Measurements from ENCODE around the gene TMC1. TPM values are rescaled to one million over a fixed set of nuclear protein-coding genes. Genes with fewer than 3 reads are reported as not detected.

Gene TMC1
- polyA plus RNA-seq, 3 donors, result 0.16 to 0.55 (median 0.40) TPM

GRCh38 chr9:72718503-72718902 is 197.1 kb downstream of the TMC1 start:
- WGBS (ENCODE audit: insufficient coverage), result 91% methylated on average over 3 of the region's 3 CpGs
- H4K20me1 ChIP-seq (ENCODE audit: insufficient read depth, low read length), result no peaks in the 10 kb centered on the region

DNA sequence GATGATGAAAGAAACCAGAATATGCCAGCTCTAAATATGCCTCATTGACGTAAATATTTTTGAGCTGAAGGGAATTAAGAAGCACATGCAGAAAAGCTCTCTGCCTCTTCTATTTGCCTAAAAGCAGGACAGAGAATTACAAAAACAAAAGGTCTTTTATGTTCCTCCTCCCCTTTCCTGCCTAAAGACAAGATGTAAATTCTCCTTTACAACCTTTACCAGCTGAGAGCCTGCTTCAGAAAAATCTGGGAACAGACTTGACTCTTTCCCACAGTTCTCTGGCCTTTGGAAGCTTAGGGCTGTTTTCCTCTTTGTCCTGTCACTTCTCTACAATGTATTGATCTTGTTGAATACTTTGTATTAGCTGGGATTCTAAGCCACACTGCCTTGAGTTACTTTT is 199.7 kb downstream of the TMC1 start:
- 100% methylated on average over 1 of the region's 1 CpG for whole genome bisulfite sequencing (ENCODE audit: insufficient coverage)
- Histone ChIP-seq H3K4me2 (replicated peaks; ENCODE audit: extremely low read depth, low read length, poor library complexity, severe bottlenecking) (no peak overlapping the region), H3K9me3 (replicated peaks in 1 of 2; ENCODE audit: control insufficient read depth in 1 of 2, insufficient read depth in 1 of 2, low read length in 2 of 2) (peaks cover 0 to 3% of the 10 kb centered on the region in 2 donors), H3K79me2 (ENCODE audit: insufficient read depth, low read length) (no peaks in the 10 kb centered on the region), H3K27ac (ENCODE audit: low read depth in 1 of 2, low read length in 2 of 2) (no peak overlapping the region), H3K4me3 (replicated peaks in 1 of 3; ENCODE audit: low read depth in 2 of 3, low read length in 3 of 3) (no peak overlapping the region), H3K27me3 (ENCODE audit: control insufficient read depth in 2 of 2, insufficient read depth in 2 of 2, low read length in 2 of 2) (peaks cover 4 to 5% of the 10 kb centered on the region in 2 donors), H2AFZ (ENCODE audit: insufficient read depth, low read depth, low read length, poor library complexity, severe bottlenecking) (no peak overlapping the region), H3K36me3 (replicated peaks in 1 of 2; ENCODE audit: control insufficient read depth in 1 of 2, insufficient read depth in 2 of 2, low read length in 2 of 2) (no peaks in the 10 kb centered on the region), H4K20me1 (ENCODE audit: insufficient read depth, low read length) (no peaks in the 10 kb centered on the region), H3K4me1 (ENCODE audit: control insufficient read depth in 1 of 2, insufficient read depth in 2 of 2, low read length in 2 of 2) (no peaks in the 10 kb centered on the region), H3K9ac (ENCODE audit: insufficient read depth, low read length, poor library complexity, severe bottlenecking) (no peak overlapping the region)
- DNase-seq, result no peak
- H3K27ac Mint-ChIP-seq, result no peak overlapping the region
- H3K4me3 Mint-ChIP-seq, result no peak overlapping the region
- H3K4me1 Mint-ChIP-seq, result peaks cover 2% of the 10 kb centered on the region
- no peaks in the 10 kb centered on the region for H3K36me3 Mint-ChIP-seq
- intact Hi-C loops (cut with micrococcal nuclease), result no loop called here
- H3K27me3 Mint-ChIP-seq (ENCODE audit: low read depth in 3 of 3), result peaks cover 4 to 16% (median 8%) of the 10 kb centered on the region in 3 donors
- peaks cover 0 to 10% (median 2%) of the 10 kb centered on the region in 7 donors for H3K9me3 Mint-ChIP-seq
- TF ChIP-seq, protein P1, sequence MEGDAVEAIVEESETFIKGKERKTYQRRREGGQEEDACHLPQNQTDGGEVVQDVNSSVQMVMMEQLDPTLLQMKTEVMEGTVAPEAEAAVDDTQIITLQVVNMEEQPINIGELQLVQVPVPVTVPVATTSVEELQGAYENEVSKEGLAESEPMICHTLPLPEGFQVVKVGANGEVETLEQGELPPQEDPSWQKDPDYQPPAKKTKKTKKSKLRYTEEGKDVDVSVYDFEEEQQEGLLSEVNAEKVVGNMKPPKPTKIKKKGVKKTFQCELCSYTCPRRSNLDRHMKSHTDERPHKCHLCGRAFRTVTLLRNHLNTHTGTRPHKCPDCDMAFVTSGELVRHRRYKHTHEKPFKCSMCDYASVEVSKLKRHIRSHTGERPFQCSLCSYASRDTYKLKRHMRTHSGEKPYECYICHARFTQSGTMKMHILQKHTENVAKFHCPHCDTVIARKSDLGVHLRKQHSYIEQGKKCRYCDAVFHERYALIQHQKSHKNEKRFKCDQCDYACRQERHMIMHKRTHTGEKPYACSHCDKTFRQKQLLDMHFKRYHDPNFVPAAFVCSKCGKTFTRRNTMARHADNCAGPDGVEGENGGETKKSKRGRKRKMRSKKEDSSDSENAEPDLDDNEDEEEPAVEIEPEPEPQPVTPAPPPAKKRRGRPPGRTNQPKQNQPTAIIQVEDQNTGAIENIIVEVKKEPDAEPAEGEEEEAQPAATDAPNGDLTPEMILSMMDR (IDR thresholded peaks at IDR 0.05), result no peak

More at GRCh38 chr9:72718503-72718902, 197.1 kb downstream of the TMC1 start:
- Histone ChIP-seq H2AFZ (ENCODE audit: insufficient read depth, low read depth, low read length, poor library complexity, severe bottlenecking) (no peak overlapping the region), H3K36me3 (replicated peaks in 1 of 2; ENCODE audit: control insufficient read depth in 1 of 2, insufficient read depth in 2 of 2, low read length in 2 of 2) (no peaks in the 10 kb centered on the region), H3K27me3 (ENCODE audit: control insufficient read depth in 2 of 2, insufficient read depth in 2 of 2, low read length in 2 of 2) (peaks cover 4 to 5% of the 10 kb centered on the region in 2 donors), H3K4me2 (replicated peaks; ENCODE audit: extremely low read depth, low read length, poor library complexity, severe bottlenecking) (no peak overlapping the region), H3K9me3 (replicated peaks in 1 of 2; ENCODE audit: control insufficient read depth in 1 of 2, insufficient read depth in 1 of 2, low read length in 2 of 2) (no peaks in the 10 kb centered on the region), H3K27ac (ENCODE audit: low read depth in 1 of 2, low read length in 2 of 2) (no peak overlapping the region), H3K4me3 (replicated peaks in 1 of 3; ENCODE audit: low read depth in 2 of 3, low read length in 3 of 3) (no peak overlapping the region), H3K9ac (ENCODE audit: insufficient read depth, low read length, poor library complexity, severe bottlenecking) (no peak overlapping the region), H3K79me2 (ENCODE audit: insufficient read depth, low read length) (no peaks in the 10 kb centered on the region), H3K4me1 (ENCODE audit: control insufficient read depth in 1 of 2, insufficient read depth in 2 of 2, low read length in 2 of 2) (no peaks in the 10 kb centered on the region)
- peaks cover 4 to 15% (median 10%) of the 10 kb centered on the region in 3 donors for H3K27me3 Mint-ChIP-seq (ENCODE audit: low read depth in 3 of 3)
- H3K36me3 Mint-ChIP-seq, result no peaks in the 10 kb centered on the region
- H3K4me1 Mint-ChIP-seq, result peaks cover 2% of the 10 kb centered on the region
- peak overlapping the region in 1 of 7 donors; percentile 29 for H3K27ac Mint-ChIP-seq
- H3K9me3 Mint-ChIP-seq, result peaks cover 0 to 11% (median 4%) of the 10 kb centered on the region in 7 donors
- TF ChIP-seq, protein P1 (IDR thresholded peaks at IDR 0.05), result no peak
- H3K4me3 Mint-ChIP-seq, result no peak overlapping the region
- intact Hi-C loops (cut with micrococcal nuclease), result no loop called here
- no peak for DNase-seq
